ENCODE measurements around the gene PKDREJ. TPM values are rescaled to one million over a fixed set of nuclear protein-coding genes. Genes with fewer than 3 reads are reported as not detected.

The PKDREJ gene
- total RNA-seq, 1 experiment from 2014 or later: not detected

DNA sequence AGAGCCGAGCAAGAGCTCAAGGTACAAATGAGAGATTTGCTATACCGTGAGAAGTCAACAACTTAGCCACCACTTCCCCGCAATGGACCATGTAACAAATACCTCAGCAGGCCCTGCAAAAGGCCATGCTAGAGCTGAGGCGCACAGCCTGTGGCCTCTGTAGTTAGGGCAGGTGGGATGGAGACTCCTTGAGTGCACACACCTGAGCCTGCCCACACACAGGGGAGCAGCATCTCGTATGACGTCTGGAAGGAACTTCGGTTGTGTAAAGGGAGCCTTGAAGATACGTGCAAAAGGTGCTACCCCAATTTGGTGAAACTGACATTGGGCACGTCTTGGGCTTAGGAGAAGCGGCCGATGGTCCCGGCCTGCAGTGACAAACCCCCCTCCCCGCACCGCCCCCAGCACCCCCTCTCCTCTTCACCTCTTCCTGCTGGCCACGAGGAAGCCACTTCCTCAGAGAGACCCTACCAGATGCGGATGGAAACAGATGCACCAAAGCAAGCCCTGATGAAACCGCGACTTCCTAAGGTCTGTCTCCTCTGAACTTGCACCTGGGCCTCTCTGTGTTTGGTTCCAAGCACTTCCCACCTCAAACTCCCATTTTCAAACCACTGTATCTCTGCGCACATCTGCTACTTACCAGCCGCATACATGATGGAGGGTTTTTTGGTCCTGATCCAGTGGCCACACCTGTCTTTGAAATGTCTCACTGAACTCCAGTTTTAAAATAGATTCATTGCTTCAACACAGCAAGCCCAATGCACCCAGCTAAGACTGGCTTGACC is 23.7 kb downstream of the PKDREJ start:
- DNase-seq (ENCODE audit: low read depth): no peak

DNA sequence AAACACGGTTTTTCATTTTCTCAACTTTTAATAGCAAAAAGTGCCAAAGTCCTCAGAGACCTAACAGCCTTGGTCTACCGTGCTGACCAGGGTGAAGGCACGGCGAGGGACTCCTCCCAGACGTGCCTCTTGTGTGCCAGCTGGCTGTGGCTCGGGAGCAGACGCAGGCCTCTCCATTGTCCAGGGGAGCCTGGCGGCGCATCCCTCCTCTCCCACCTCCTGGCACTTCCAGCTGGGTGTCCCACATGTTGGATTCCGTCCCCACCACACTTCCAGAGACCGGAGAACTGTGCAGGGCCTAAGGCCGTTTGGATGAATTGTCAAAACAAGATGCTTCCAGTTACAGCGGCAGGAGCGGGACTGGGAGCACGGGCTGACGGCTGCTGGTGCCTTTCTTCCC is 24.6 kb downstream of the PKDREJ start:
- DNase-seq (ENCODE audit: low read depth): no peak

GRCh38 chr22:46237453-46238124 is 25.6 kb downstream of the PKDREJ start:
- no peak for DNase-seq (ENCODE audit: low read depth)

DNA sequence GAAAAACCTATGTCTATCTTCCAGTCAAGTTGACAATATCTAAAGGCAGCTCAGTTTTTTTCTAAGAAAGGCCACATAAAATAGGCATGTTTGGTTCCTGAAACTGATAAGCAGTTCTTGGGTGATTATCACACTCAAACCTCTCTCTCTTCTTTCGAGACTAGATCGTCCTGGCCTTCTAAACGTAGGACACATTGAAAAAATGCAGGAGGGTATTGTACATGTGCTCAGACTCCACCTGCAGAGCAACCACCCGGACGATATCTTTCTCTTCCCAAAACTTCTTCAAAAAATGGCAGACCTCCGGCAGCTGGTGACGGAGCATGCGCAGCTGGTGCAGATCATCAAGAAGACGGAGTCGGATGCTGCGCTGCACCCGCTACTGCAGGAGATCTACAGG is 28.2 kb downstream of the PKDREJ start:
- DNase-seq (ENCODE audit: low read depth): no peak

DNA sequence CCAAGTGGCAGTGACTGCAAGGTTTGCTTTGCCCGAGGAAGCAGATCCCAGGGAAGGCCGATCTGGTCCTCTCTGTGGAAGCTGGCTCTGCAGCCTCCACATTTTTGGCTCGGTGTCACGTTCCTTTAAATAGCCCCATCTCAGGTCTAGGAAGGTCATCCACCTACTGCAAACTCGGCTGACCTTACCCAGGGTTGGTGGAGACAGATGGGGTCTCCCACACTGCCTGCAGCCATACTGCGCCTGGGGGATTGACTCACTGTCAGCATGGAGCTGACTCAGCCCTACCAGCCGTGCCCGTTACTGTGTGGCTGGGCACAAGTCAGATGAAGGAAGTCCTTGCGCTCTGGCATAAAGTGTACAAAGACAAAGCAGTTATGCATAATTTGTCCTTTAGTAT is 29.9 kb downstream of the PKDREJ start:
- DNase-seq (ENCODE audit: low read depth): peak; percentile 96

- DNase-seq (ENCODE audit: low read depth): no peak
Observed at GRCh38 chr22:46230262-46230901, 32.8 kb downstream of the PKDREJ start.

- DNase-seq (ENCODE audit: low read depth): no peak
Observed at GRCh38 chr22:46229701-46230100, 33.4 kb downstream of the PKDREJ start.

DNA sequence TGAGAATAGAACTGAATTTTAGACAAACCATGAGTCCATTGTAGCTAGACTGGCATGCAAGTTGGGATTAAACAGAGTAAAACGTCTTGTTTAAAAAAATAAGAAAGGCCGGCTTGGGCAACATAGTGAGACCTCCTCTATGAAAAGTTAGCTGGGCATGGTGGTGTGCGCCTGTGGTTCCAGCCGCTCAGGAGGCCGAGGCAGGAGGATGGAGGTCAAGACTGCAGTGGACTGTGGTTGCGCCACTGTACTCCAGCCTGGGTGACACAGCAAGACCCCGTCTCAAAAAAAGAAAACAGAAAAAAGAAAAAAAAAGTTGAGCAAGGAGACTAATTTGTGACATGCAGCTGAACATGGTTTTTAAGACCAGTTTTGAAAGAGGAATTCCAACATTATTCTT is 36.6 kb downstream of the PKDREJ start:
- DNase-seq (ENCODE audit: low read depth): no peak

GRCh38 chr22:46225631-46226030 is 37.5 kb downstream of the PKDREJ start:
- no peak for DNase-seq (ENCODE audit: low read depth)

- no peak for DNase-seq (ENCODE audit: low read depth)
Observed at GRCh38 chr22:46224898-46225290, 38.2 kb downstream of the PKDREJ start.

DNA sequence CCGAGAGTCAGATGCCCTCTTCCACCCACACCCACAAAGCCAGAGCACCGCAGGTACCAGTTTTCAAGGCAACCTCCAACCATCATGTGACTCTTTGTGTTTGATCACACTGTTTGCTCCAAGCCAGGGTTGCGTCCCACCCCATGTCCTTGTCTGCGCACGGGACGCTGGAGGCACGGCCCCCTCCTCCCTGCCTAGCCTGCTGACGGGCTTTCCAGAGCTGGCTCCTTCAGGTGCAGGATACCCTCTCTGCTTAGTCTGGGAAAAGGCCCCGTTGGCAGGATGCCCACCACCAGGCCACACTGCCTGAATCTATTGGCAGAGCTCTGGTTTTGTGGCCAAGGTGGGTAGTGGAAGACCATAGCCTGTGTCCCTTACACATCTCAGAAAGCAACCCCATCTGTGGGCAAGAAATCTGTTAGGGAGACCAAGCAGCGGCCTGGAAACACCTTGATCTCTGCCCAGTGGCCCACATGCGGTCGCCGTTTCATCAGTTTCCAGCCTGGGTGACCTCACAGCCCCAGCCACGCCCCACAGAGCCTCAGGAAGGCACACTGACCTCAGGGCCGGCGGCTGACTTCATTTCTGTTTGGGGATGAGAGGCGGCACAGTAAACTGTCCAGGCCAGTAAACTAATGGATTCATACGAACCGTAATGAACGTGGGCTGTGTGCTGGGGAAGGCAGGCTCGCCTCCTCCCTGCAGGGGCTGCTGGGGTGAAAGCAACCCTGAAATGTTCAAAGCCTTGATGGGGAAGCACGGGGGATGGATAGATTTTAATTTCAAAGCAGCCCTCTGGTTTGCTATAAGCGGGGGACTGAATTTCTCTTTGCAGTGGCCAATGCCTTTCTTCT is 38.9 kb downstream of the PKDREJ start:
- DNase-seq (ENCODE audit: low read depth): no peak

DNA sequence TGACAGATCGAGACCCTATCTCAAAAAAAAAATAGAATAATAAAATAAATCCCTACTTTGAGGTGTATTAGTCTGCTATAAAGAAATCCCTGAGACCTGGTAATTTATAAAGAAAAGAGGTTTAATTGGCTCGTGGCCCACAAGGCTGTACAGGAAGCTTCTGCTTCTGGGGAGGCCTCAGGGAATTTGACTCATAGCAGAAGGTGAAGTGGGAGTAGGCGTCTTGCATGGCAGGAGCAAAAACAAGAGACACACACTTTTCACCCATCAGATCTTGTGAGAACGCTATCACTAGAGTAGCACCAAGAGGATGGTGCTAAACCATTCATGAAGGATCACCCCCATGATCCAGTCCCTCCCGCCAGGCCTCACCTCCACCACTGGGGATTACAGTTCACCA is 42.2 kb downstream of the PKDREJ start:
- DNase-seq (ENCODE audit: low read depth): no peak

DNA sequence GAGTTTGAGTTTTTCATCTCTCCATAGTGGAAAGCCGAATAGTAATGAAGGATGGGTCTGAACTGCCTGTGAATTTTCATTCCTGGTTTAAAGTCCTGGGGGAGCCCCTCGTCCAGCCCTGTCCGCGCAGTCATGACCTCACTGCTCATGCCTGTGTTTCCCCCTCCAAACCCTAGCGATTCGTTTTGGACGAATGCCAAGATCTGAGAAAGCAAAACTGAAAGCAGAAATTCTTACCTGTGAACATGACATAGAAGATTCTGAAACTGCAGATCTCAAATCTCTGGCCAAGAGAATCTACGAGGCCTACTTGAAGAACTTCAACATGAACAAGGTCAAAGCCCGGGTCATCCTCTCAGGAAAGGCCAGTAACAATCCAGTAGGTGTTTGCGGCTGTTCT is 43.5 kb downstream of the PKDREJ start:
- no peak for DNase-seq (ENCODE audit: low read depth)

GRCh38 chr22:46214616-46215015 is 48.5 kb downstream of the PKDREJ start:
- DNase-seq (ENCODE audit: low read depth): no peak

- DNase-seq (ENCODE audit: low read depth): no peak
Observed at GRCh38 chr22:46214149-46214548, 49.0 kb downstream of the PKDREJ start.

GRCh38 chr22:46213052-46213451 is 50.1 kb downstream of the PKDREJ start:
- DNase-seq (ENCODE audit: low read depth): peak; percentile 4

DNA sequence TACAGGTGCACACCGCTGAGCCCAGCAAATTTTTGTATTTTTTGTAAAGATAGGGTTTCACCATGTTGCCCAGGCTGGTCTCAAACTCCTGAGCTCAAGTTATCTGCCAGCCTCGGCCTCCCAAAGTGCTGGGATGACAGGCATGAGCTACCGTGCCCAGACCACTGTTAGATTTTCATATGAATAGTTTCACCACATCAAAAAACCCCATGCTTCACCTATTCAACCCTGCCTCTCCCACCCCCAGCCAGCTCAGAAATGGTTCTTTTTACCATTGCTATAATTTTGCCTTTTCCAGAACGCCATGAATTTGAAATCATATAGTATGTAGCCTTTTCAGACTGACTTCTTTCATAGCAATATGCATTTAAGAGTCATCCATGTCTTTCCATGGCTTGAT is 50.9 kb downstream of the PKDREJ start:
- no peak for DNase-seq (ENCODE audit: low read depth)

DNA sequence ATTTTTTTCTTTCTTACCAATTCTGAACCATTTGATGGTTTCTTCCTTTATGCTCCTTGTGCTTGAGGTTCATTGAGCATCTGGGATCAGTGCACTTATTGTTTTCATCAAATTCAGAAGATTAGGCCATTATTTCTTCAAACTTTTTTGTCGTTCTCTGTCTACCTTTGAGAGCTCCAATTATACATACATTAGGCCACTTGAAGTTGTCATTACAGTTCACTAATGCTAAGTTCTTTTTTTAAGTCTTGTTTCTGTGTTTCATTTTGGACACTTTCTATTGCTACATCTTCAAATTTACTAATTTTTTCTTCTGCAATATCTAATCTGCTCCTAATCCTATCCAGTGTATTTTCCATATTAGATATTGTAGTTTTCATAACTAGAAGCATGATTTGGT is 53.9 kb downstream of the PKDREJ start:
- no peak for DNase-seq (ENCODE audit: low read depth)

All from LHCN-M2 (cell line).